HEK293T (cell line): ENCODE data around the gene CFAP61.

Source experiments
- CTCF ChIA-PET: fragments of 350-600 bp; formaldehyde crosslinking; extraction: SDS; loops from one replicate; lab custom pipeline; 2021; ENCODE audit warnings: antibody characterized with exemption, inconsistent platforms; lab: Yijun Ruan, JAX
- POLR2A ChIA-PET: fragments of 350-600 bp; formaldehyde crosslinking; extraction: SDS; loops from one replicate; lab custom pipeline; 2020; ENCODE audit warnings: antibody characterized with exemption, inconsistent platforms; lab: Yijun Ruan, JAX
- DNase-seq: peaks from one replicate; pipeline ENCODE4 v3.0.0; 2012; ENCODE audit warnings: mixed read lengths; ENCODE audit errors: extremely low spot score
- ARNT ChIP-seq: fragments of 450-650 bp; IDR thresholded peaks from 2 replicates; pipeline ENCODE4 v1.6.1; 2017; ENCODE audit warnings: mild to moderate bottlenecking
- BHLHE40 ChIP-seq: fragments of 450-650 bp; IDR thresholded peaks from 2 replicates; pipeline ENCODE4 v1.6.1; 2016; ENCODE audit warnings: mild to moderate bottlenecking, moderate library complexity, borderline replicate concordance
- CTBP1 ChIP-seq: fragments of 450-650 bp; IDR thresholded peaks from 2 replicates; pipeline ENCODE4 v1.6.1; 2016; ENCODE audit warnings: borderline replicate concordance
- ELF4 ChIP-seq: fragments of 450-650 bp; IDR thresholded peaks from 2 replicates; pipeline ENCODE4 v1.6.1; 2017; ENCODE audit warnings: antibody characterized with exemption
- FOXA1 ChIP-seq: fragments of 450-650 bp; IDR thresholded peaks from 2 replicates; pipeline ENCODE4 v1.6.1; 2016; ENCODE audit warnings: mild to moderate bottlenecking
- FOXK2 ChIP-seq: fragments of 450-650 bp; IDR thresholded peaks from 2 replicates; pipeline ENCODE4 v1.6.1; 2016; ENCODE audit warnings: mild to moderate bottlenecking
- FOXM1 ChIP-seq: fragments of 450-650 bp; IDR thresholded peaks from 2 replicates; pipeline ENCODE4 v1.6.1; 2017; ENCODE audit warnings: mild to moderate bottlenecking, borderline replicate concordance
- HDGF ChIP-seq: fragments of 450-650 bp; IDR thresholded peaks from 2 replicates; pipeline ENCODE4 v1.6.1; 2017; ENCODE audit warnings: antibody characterized with exemption, borderline replicate concordance
- L3MBTL2 ChIP-seq: fragments of 450-650 bp; conservative IDR thresholded peaks from 2 replicates; pipeline ENCODE4 v1.6.1; 2016; ENCODE audit warnings: mild to moderate bottlenecking
- LEF1 ChIP-seq: fragments of 450-650 bp; IDR thresholded peaks from 2 replicates; pipeline ENCODE4 v1.6.1; 2017; ENCODE audit warnings: mild to moderate bottlenecking, borderline replicate concordance
- NFRKB ChIP-seq: fragments of 450-650 bp; IDR thresholded peaks from 2 replicates; pipeline ENCODE4 v1.6.1; 2016; ENCODE audit warnings: mild to moderate bottlenecking, moderate library complexity
- SP1 ChIP-seq: fragments of 450-650 bp; IDR thresholded peaks from 2 replicates; pipeline ENCODE4 v1.6.1; 2017
- SUZ12 ChIP-seq: fragments of 450-650 bp; IDR thresholded peaks from 2 replicates; pipeline ENCODE4 v1.6.1; 2016; ENCODE audit warnings: mild to moderate bottlenecking
- TARDBP ChIP-seq: fragments of 450-650 bp; IDR thresholded peaks from 2 replicates; pipeline ENCODE4 v1.6.1; 2016
- ZNF384 ChIP-seq: fragments of 450-650 bp; IDR thresholded peaks from 2 replicates; pipeline ENCODE4 v1.6.1; 2016
- TF ChIP-seq, protein P1 (sequence below): fragments of 450-650 bp; IDR thresholded peaks from 2 replicates; pipeline ENCODE4 v1.6.1; 2016

Gene CFAP61

GRCh38 chr20:20070871-20071726, 18.8 kb downstream of the CFAP61 start:
- TF ChIP-seq NFRKB (no peak), ZNF384 (no peak), SUZ12 (no peak), ELF4 (no peak), TARDBP (no peak), SP1 (no peak), CTBP1 (no peak), FOXA1 (no peak), HDGF (no peak), LEF1 (no peak), FOXM1 (no peak), FOXK2 (no peak), L3MBTL2 (no peak)
- TF ChIP-seq, protein P1, sequence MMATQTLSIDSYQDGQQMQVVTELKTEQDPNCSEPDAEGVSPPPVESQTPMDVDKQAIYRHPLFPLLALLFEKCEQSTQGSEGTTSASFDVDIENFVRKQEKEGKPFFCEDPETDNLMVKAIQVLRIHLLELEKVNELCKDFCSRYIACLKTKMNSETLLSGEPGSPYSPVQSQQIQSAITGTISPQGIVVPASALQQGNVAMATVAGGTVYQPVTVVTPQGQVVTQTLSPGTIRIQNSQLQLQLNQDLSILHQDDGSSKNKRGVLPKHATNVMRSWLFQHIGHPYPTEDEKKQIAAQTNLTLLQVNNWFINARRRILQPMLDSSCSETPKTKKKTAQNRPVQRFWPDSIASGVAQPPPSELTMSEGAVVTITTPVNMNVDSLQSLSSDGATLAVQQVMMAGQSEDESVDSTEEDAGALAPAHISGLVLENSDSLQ = no peak
- POLR2A ChIA-PET = no interaction called here
- DNase-seq = no peak
- CTCF ChIA-PET = no interaction called here

DNA sequence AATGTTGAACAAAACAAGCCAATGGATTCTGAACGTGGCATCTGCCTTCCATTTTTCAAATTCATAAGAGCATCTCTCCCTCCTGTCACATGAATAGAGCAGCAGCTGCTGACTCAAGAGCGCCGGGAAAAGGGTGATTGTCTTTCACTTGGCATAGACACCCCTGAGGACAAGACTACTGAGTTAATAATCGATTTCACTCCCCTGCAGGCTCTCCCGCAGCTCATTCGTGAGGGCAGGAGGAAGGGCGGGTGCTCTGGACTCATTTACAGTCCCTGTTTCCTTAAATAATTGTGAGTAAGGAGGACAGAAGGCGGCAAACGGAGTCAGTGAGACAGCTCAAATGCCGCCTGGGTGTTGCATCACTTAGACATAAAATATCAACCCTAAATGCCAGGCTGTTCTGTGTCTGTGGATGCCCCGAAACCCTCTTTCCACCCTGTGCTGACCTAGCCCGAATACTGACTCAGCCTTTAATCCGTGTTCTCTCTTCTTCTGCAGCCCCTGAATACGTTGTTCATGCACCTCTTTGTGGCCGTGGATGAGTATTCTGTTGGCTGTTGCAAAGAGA, 21.6 kb downstream of the CFAP61 start:
- TF ChIP-seq SUZ12 (no peak), LEF1 (no peak), ARNT (no peak), BHLHE40 (no peak), FOXK2 (no peak), NFRKB (no peak), L3MBTL2 (no peak), ZNF384 (no peak), CTBP1 (no peak), FOXM1 (no peak), TARDBP (no peak), FOXA1 (no peak)
- TF ChIP-seq, protein P1 = no peak
- ChIA-PET CTCF (no interaction called here), POLR2A (no interaction called here)
- DNase-seq = no peak

- DNase-seq = no peak
- ChIA-PET CTCF (no interaction called here), POLR2A (interaction anchor here (1.2 kb wide), 1 partner anchor 23 kb away, joined by 3 read pairs; the partner anchor contains the start of genes CFAP61 and CRNKL1)
- TF ChIP-seq, protein P1 = no peak
- TF ChIP-seq FOXA1 (no peak), ELF4 (no peak), FOXK2 (no peak), L3MBTL2 (no peak), LEF1 (no peak), NFRKB (no peak), HDGF (no peak), ARNT (no peak), CTBP1 (no peak), BHLHE40 (no peak), SUZ12 (no peak), SP1 (no peak), ZNF384 (no peak)
These were observed 22.7 kb downstream of the CFAP61 start for GRCh38 chr20:20075032-20075431.

DNA sequence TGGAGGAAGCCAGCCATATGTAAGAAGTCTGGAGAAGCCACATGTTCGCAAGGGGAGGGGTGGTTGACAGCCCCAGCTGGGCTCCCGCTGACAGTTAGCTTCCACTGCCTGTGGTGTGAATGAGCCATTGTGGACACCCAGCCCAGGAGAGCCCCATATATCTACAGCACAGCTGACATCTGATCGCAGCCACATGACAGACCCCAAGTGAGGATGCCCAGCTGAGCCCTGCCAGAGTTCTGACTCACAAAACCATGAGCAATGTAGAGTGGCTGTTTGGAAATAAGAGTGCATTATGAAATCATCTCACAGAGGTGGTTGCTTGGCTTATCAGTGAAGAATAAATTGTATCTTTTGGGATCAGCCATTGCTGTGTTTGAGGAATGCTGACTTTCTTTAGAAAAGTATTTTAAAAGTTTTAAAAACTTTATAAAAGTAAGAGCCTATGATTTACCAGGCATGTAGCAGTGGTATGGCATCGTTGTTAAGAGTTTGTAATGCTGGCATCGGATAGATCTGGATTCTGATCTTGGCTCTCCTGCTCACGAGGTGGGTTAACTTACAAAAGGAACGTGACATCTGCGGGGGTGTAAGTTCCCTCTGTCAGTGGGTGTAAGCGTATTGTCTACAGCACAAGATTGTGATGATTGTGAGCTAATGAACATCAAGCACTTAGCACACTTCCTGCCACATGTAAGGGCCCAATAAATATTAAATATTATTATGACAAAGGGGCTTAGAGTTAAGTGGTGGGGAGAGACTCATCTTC, 24.1 kb downstream of the CFAP61 start:
- TF ChIP-seq HDGF = no peak
- no peak for TF ChIP-seq SUZ12
- ChIA-PET POLR2A (interaction anchor here (1.2 kb wide), 1 partner anchor 24 kb away, joined by 3 read pairs; the partner anchor contains the start of genes CFAP61 and CRNKL1), CTCF (interaction anchor here (0.6 kb wide), 1 partner anchor 93 kb away, joined by 3 read pairs; no protein-coding TSS in a partner anchor)
- DNase-seq = no peak

- CTCF ChIA-PET = no interaction called here
- TF ChIP-seq ELF4 (no peak), BHLHE40 (no peak), ARNT (no peak)
- no peak for DNase-seq
- POLR2A ChIA-PET = no interaction called here
These were observed 25.7 kb downstream of the CFAP61 start for GRCh38 chr20:20078041-20078440.
